Neuron (in vitro differentiated cells): Measurements from ENCODE around the gene GOLGA7B.
"Not testable (repeated sequence)": the region's sequence is repeated elsewhere in the genome, so short reads cannot be mapped to it uniquely, and the experiment has no call there.

ENCODE experiments used
- H2AFZ ChIP-seq: one replicate; pipeline ENCODE4 v1.6.1; 2013; ENCODE audit warnings: low read depth, mild to moderate bottlenecking, inconsistent platforms, low read length, moderate library complexity
- H3K27me3 ChIP-seq: one replicate; pipeline ENCODE4 v1.6.1; 2013; ENCODE audit warnings: low read length; ENCODE audit not compliant: insufficient read depth
- H3K36me3 ChIP-seq: one replicate; pipeline ENCODE4 v1.6.1; 2013; ENCODE audit warnings: low read length; ENCODE audit not compliant: insufficient read depth
- H3K4me1 ChIP-seq: one replicate; pipeline ENCODE4 v1.6.1; 2013; ENCODE audit warnings: low read length; ENCODE audit not compliant: insufficient read depth
- H3K4me3 ChIP-seq: 2 replicates; pipeline ENCODE4 v1.5.1; 2013; ENCODE audit warnings: mild to moderate bottlenecking, low read length, moderate library complexity
- H3K9me3 ChIP-seq: one replicate; pipeline ENCODE4 v1.6.1; 2013; ENCODE audit warnings: low read length

The GOLGA7B gene

GRCh38 chr10:97842656-97843280 lies 6.9 kb upstream of the GOLGA7B start:
- Histone ChIP-seq H3K9me3 (no peaks in the 10 kb centered on the region), H2AFZ (no peak overlapping the region), H3K36me3 (no peaks in the 10 kb centered on the region), H3K4me1 (no peaks in the 10 kb centered on the region), H3K27me3 (peaks cover 4% of the 10 kb centered on the region), H3K4me3 (no peak overlapping the region)

GRCh38 chr10:97843281-97843671 lies 6.4 kb upstream of the GOLGA7B start:
- Histone ChIP-seq H3K27me3 (peaks cover 8% of the 10 kb centered on the region), H2AFZ (no peak overlapping the region), H3K9me3 (no peaks in the 10 kb centered on the region), H3K4me3 (no peak overlapping the region), H3K36me3 (no peaks in the 10 kb centered on the region), H3K4me1 (no peaks in the 10 kb centered on the region)

- peaks cover 12% of the 10 kb centered on the region for H3K27me3 ChIP-seq
These were observed 5.7 kb upstream of the GOLGA7B start for GRCh38 chr10:97843972-97844371.

GRCh38 chr10:97844678-97845077 lies 5.0 kb upstream of the GOLGA7B start:
- no peak overlapping the region for H2AFZ ChIP-seq
- peaks cover 6% of the 10 kb centered on the region for H3K4me1 ChIP-seq
- no peaks in the 10 kb centered on the region for H3K36me3 ChIP-seq
- no peak overlapping the region for H3K4me3 ChIP-seq
- H3K9me3 ChIP-seq: no peaks in the 10 kb centered on the region
- H3K27me3 ChIP-seq: peaks cover 16% of the 10 kb centered on the region

More at GRCh38 chr10:97843972-97844371, 5.7 kb upstream of the GOLGA7B start:
- H3K36me3 ChIP-seq, H2AFZ ChIP-seq, H3K9me3 ChIP-seq, H3K4me3 ChIP-seq, H3K4me1 ChIP-seq: not testable (repeated sequence)

- H3K36me3 ChIP-seq: no peaks in the 10 kb centered on the region
- H3K4me3 ChIP-seq: peak overlapping the region; percentile 27
- H2AFZ ChIP-seq: no peak overlapping the region
- no peaks in the 10 kb centered on the region for H3K9me3 ChIP-seq
- peaks cover 40% of the 10 kb centered on the region for H3K27me3 ChIP-seq
- peaks cover 6% of the 10 kb centered on the region for H3K4me1 ChIP-seq
These were observed 448 bp upstream of the GOLGA7B start for GRCh38 chr10:97849103-97849686.

GRCh38 chr10:97850446-97850845 lies 803 bp downstream of the GOLGA7B start:
- H3K4me3 ChIP-seq: no peak overlapping the region
- H3K9me3 ChIP-seq: no peaks in the 10 kb centered on the region
- H3K27me3 ChIP-seq: peaks cover 39% of the 10 kb centered on the region
- H3K36me3 ChIP-seq: no peaks in the 10 kb centered on the region
- peaks cover 6% of the 10 kb centered on the region for H3K4me1 ChIP-seq
- no peak overlapping the region for H2AFZ ChIP-seq

- Histone ChIP-seq H3K36me3 (no peaks in the 10 kb centered on the region), H3K4me1 (peaks cover 6% of the 10 kb centered on the region), H3K4me3 (no peak overlapping the region), H3K9me3 (no peaks in the 10 kb centered on the region), H2AFZ (no peak overlapping the region), H3K27me3 (peaks cover 36% of the 10 kb centered on the region)
These were observed 1.8 kb downstream of the GOLGA7B start for GRCh38 chr10:97851341-97852001.

- Histone ChIP-seq H3K9me3 (no peaks in the 10 kb centered on the region), H3K4me1 (peaks cover 6% of the 10 kb centered on the region), H3K4me3 (no peak overlapping the region), H3K27me3 (peaks cover 36% of the 10 kb centered on the region), H2AFZ (no peak overlapping the region), H3K36me3 (no peaks in the 10 kb centered on the region)
These were observed 2.6 kb downstream of the GOLGA7B start for GRCh38 chr10:97852277-97852676.

GRCh38 chr10:97852840-97853405 lies 3.3 kb downstream of the GOLGA7B start:
- no peaks in the 10 kb centered on the region for H3K36me3 ChIP-seq
- no peak overlapping the region for H3K4me3 ChIP-seq
- no peak overlapping the region for H2AFZ ChIP-seq
- peaks cover 36% of the 10 kb centered on the region for H3K27me3 ChIP-seq
- H3K9me3 ChIP-seq: no peaks in the 10 kb centered on the region
- H3K4me1 ChIP-seq: peaks cover 6% of the 10 kb centered on the region

GRCh38 chr10:97854743-97855142 lies 5.1 kb downstream of the GOLGA7B start:
- Histone ChIP-seq H3K36me3 (no peaks in the 10 kb centered on the region), H3K4me1 (no peaks in the 10 kb centered on the region), H3K4me3 (no peak overlapping the region), H3K27me3 (peaks cover 24% of the 10 kb centered on the region), H2AFZ (no peak overlapping the region), H3K9me3 (no peaks in the 10 kb centered on the region)

GRCh38 chr10:97858001-97858439 lies 8.4 kb downstream of the GOLGA7B start:
- H3K36me3 ChIP-seq: no peaks in the 10 kb centered on the region
- no peaks in the 10 kb centered on the region for H3K9me3 ChIP-seq
- H3K4me3 ChIP-seq: no peak overlapping the region
- H3K27me3 ChIP-seq: peaks cover 3% of the 10 kb centered on the region
- peaks cover 5% of the 10 kb centered on the region for H3K4me1 ChIP-seq
- no peak overlapping the region for H2AFZ ChIP-seq

- no peak overlapping the region for H3K4me3 ChIP-seq
- H3K36me3 ChIP-seq: no peaks in the 10 kb centered on the region
- H2AFZ ChIP-seq: no peak overlapping the region
- no peaks in the 10 kb centered on the region for H3K9me3 ChIP-seq
- H3K27me3 ChIP-seq: no peaks in the 10 kb centered on the region
- H3K4me1 ChIP-seq: peaks cover 5% of the 10 kb centered on the region
These were observed 11.6 kb downstream of the GOLGA7B start for GRCh38 chr10:97861097-97861750.

- Histone ChIP-seq H3K36me3 (no peaks in the 10 kb centered on the region), H2AFZ (no peak overlapping the region), H3K27me3 (no peaks in the 10 kb centered on the region), H3K4me3 (no peak overlapping the region), H3K4me1 (peaks cover 5% of the 10 kb centered on the region), H3K9me3 (no peaks in the 10 kb centered on the region)
These were observed 12.3 kb downstream of the GOLGA7B start for GRCh38 chr10:97861924-97862323.
